Tibial nerve (tissue), 4 donors: ENCODE data around the gene C3. TPM values are rescaled to one million over a fixed set of nuclear protein-coding genes. Genes with fewer than 3 reads are reported as not detected.

ENCODE experiments used
- DNase-seq, 2 donors: peaks; one replicate each; pipeline ENCODE4 v3.0.0-alpha.2; 2019; ENCODE audit warnings: low spot score in 2 of 2
- H3K27ac ChIP-seq, 4 donors: fragments of 200-600 bp; sonication (generic) in 3 of 4; one replicate each; pipeline ENCODE4 v1.5.1; 2017 to 2019; ENCODE audit warnings: mild to moderate bottlenecking in 1 of 4
- H3K27me3 ChIP-seq, 2 donors: fragments of 200-600 bp; sonication (generic) in 1 of 2; one replicate each; pipeline versions ENCODE4 v1.5.1 to v1.6.0; 2017 to 2019
- H3K36me3 ChIP-seq, 3 donors: fragments of 200-600 bp; sonication (generic); one replicate each; pipeline ENCODE4 v1.5.1; 2018 to 2019
- H3K4me1 ChIP-seq, 4 donors: fragments of 200-600 bp; sonication (generic) in 3 of 4; one replicate each; pipeline ENCODE4 v1.5.1; 2017 to 2019
- H3K4me3 ChIP-seq, 4 donors: fragments of 200-600 bp; sonication (generic) in 3 of 4; one replicate each; pipeline ENCODE4 v1.5.1; 2017 to 2019; ENCODE audit warnings: mild to moderate bottlenecking in 1 of 4, moderate library complexity in 1 of 4
- H3K9me3 ChIP-seq, 4 donors: fragments of 200-600 bp; sonication (generic) in 3 of 4; one replicate each; pipeline ENCODE4 v1.5.1; 2017 to 2019
- EP300 ChIP-seq, 2 donors: sonication (generic); formaldehyde crosslinking; IDR thresholded peaks; one replicate each; pipeline ENCODE4 v1.6.1; 2017; ENCODE audit warnings: antibody characterized with exemption in 2 of 2, mild to moderate bottlenecking in 1 of 2
- POLR2A ChIP-seq, 2 donors: fragments of 450-650 bp; IDR thresholded peaks; one replicate each; pipeline ENCODE4 v1.6.1; 2017; ENCODE audit warnings: antibody characterized with exemption in 2 of 2, mild to moderate bottlenecking in 2 of 2, moderate library complexity in 2 of 2
- WGBS, 2 donors: methylation state at CpG; one replicate each; pipeline ENCODE4 v1.1.5; 2018; 5-methylcytosine and 5-hydroxymethylcytosine counted together
- total RNA-seq, 4 donors: library from RNA; depleted of rRNA; stranded (reverse); fragments of >200 nt; gene quantifications; one replicate each; pipeline ENCODE4 v1.1.0, GENCODE V29; 2016
- TF ChIP-seq, protein P1 (sequence below), 5 experiments: fragments of 200-600 bp in 3 of 5; fragments of 450-650 bp in 2 of 5; sonication (generic) in 3 of 5; IDR thresholded peaks; one replicate each; pipeline ENCODE4 v1.5.1; 2016 to 2019; ENCODE audit warnings: antibody characterized with exemption in 5 of 5, mild to moderate bottlenecking in 3 of 5, moderate library complexity in 2 of 5

The C3 gene
- total RNA-seq = 1,000 to 10,000 TPM in 1 of 4 donors, 100 to 1,000 TPM in 3; 256 to 1,128 (median 733) TPM

DNA sequence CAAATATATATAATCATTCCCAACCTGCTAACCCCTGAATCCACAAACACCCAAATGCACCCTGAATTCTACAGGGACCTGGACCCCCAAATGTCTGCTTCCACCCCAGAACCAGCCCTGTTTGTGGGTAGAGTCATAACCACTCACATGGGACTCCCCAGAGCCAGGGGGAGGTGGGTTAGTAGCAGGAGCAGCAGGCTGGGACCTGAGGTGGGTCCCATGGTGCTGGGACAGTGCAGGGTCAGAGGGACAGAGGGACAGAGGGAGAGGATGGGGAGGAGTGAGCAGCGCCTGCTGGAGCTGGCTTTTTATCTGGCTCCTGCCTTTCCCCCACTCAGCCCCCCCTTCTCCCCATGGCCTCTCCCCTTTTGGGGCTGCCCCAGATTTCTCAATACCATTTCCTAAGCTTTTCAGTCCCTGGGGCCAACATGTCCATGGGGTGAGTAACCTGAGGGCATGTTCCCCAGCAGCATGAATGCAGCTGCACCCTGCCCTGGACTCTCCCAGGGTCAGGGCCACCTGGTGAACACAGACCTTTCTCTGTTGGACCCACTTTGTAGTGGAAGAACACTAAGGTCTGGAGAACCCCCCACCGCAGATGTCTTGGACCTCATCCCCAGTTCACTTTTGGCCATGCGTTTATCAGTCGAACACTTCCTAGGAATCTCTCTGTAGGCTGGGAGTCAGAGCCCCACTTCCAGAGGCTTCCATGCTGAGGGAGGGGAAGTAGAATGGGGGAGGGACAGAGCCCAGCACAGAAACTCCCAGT, at the start of gene C3:
Gene C3 (minus strand): TSS at position 282 of the 769 bp plus-strand sequence. CDS start 61 bp downstream, at position 221.
- DNase-seq = peak; percentile 53 to 83
- no peaks in the 10 kb centered on the region for H3K36me3 ChIP-seq
- peak in 1 of 2 donors; percentile 81 for TF ChIP-seq EP300 (IDR thresholded peaks at IDR 0.05)
- TF ChIP-seq, protein P1, sequence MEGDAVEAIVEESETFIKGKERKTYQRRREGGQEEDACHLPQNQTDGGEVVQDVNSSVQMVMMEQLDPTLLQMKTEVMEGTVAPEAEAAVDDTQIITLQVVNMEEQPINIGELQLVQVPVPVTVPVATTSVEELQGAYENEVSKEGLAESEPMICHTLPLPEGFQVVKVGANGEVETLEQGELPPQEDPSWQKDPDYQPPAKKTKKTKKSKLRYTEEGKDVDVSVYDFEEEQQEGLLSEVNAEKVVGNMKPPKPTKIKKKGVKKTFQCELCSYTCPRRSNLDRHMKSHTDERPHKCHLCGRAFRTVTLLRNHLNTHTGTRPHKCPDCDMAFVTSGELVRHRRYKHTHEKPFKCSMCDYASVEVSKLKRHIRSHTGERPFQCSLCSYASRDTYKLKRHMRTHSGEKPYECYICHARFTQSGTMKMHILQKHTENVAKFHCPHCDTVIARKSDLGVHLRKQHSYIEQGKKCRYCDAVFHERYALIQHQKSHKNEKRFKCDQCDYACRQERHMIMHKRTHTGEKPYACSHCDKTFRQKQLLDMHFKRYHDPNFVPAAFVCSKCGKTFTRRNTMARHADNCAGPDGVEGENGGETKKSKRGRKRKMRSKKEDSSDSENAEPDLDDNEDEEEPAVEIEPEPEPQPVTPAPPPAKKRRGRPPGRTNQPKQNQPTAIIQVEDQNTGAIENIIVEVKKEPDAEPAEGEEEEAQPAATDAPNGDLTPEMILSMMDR (IDR thresholded peaks at IDR 0.05) = no peak
- peak in 1 of 2 donors; percentile 32 for TF ChIP-seq POLR2A (IDR thresholded peaks at IDR 0.05)
- no peaks in the 10 kb centered on the region for H3K9me3 ChIP-seq
- peak within 1 kb of the TSS in 3 of 4 donors; percentile 10 to 71 (median 44) for H3K27ac ChIP-seq
- WGBS, 2 donors = 36 to 53% methylated on average over 4 of the region's 4 CpGs
- H3K4me1 ChIP-seq = peaks cover 0 to 51% (median 10%) of the 10 kb centered on the region in 4 donors
- H3K4me3 ChIP-seq = peak within 1 kb of the TSS in 2 of 4 donors; percentile 15 to 46
- H3K27me3 ChIP-seq = no peaks in the 10 kb centered on the region

DNA sequence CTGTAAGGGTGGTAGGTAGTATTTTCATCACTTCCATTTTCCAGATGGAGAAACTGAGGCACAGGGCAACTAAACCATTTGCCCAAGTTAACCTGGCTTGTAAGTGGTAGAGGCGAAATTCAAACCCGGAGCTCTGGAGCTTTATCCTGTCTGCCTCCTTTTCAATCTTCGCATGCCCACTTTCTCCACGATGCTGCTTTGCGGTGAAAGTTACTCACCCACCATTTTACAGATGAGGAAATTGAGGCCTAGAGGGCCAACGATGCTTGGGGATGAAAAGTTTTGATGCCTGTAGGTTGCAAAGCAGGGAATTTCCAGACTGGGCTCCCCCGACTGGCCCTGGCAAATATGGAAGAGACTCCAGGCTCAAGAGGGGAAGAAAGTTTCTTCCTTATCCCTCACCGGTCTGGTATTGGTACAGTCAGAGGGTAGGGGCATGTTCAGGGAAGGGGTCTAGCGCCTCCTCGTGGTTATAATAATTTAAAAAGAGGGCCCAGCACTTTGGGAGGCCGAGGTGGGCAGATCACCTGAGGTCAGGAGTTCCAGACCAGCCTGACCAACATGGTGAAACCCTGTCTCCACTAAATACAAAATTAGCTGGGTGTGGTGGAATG, 48.7 kb upstream of the C3 start:
- 58 to 61% methylated on average over 11 of the region's 11 CpGs for WGBS, 2 donors
- no peaks in the 10 kb centered on the region for H3K36me3 ChIP-seq
- no peak for DNase-seq
- peaks cover 0 to 4% (median 0%) of the 10 kb centered on the region in 4 donors for H3K9me3 ChIP-seq
- TF ChIP-seq, protein P1 (IDR thresholded peaks at IDR 0.05) = peak in 2 of 5 experiments; percentile 18 to 33
- TF ChIP-seq EP300 (IDR thresholded peaks at IDR 0.05) = no peak
- TF ChIP-seq POLR2A (IDR thresholded peaks at IDR 0.05) = no peak
- peaks cover 0 to 12% (median 3%) of the 10 kb centered on the region in 4 donors for H3K4me1 ChIP-seq
- H3K27me3 ChIP-seq = peaks cover 0 to 54% of the 10 kb centered on the region in 2 donors
- H3K4me3 ChIP-seq = no peak overlapping the region
- no peak overlapping the region for H3K27ac ChIP-seq

DNA sequence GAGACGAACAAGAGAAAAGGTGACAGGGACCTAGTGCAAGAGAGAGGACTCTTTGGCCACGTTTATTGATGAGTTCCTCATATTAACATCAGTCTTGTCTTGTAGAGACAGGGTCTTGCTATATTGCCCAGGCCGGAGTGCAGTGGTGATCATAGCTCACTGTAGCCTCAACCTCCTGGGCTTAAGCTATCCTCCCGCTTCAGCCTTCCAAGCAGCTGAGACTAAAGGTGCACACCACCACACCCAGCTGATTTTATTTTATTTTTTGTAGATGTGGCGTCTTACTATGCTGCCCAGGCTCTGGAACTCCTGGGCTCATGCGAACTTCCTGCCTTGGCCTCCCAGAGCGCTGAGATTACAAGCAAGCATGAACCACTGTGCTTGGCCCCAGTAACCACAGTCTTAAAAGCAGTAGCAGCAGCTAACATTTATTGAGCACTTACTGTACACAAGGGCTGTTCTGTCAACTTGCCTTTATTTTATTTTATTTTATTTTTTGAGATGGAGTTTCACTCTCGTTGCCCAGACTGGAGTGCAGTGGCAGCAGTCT, 47.9 kb upstream of the C3 start:
- 59 to 71% methylated on average over 8 of the region's 8 CpGs for WGBS, 2 donors
- H3K4me3 ChIP-seq = peak overlapping the region in 1 of 4 donors; percentile 43
- peak overlapping the region in 1 of 4 donors; percentile 73 for H3K27ac ChIP-seq
- no peak for TF ChIP-seq EP300 (IDR thresholded peaks at IDR 0.05)
- TF ChIP-seq, protein P1 (IDR thresholded peaks at IDR 0.05) = no peak
- TF ChIP-seq POLR2A (IDR thresholded peaks at IDR 0.05) = no peak
- peaks cover 0 to 4% (median 0%) of the 10 kb centered on the region in 4 donors for H3K9me3 ChIP-seq
- H3K27me3 ChIP-seq = peaks cover 0 to 54% of the 10 kb centered on the region in 2 donors
- no peak for DNase-seq
- H3K4me1 ChIP-seq = peaks cover 0 to 12% (median 3%) of the 10 kb centered on the region in 4 donors
- no peaks in the 10 kb centered on the region for H3K36me3 ChIP-seq

DNA sequence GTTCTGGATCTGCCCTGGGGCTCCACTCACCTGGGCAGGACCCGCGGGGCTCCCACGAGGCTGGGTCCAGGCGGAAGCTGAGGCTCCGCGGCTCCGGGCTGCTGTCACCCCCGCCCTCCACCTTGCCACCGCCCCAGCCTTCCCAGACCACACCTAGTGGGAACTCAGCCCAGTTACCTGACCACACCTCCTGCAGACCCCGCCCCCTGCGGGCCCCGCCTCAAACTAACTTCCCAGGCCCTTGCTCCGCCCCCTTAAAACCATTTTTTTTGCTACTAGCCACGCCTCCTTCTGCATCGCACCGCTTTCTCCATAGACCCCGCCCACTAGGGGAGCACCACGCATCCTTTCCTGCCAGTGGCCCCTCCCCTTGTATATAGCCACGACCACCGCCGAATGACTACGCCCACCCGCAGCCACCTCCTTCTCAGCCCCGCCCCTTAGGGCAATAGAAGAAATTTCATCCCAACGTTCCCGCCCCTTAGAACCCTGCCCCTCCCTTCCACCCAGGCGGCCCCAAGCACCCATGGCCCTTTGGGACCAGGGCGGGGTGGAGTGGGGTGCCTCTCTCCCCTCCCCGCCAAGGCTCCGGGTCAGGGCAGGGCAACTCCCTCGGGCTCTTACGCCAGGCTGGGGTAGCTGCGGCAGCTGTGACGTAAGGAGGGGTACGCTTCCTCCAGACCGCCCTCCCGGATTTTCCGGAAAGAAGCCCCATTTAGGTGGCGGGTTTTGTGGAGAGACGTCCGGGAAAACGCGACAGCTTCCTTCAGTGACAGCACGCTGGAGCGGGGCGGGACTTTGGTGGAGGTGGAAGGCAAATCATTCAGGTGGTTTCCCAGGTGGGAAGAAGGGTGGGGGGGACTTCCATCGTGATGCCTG, 47.1 kb upstream of the C3 start, which contains the start of gene SH2D3A:
Gene SH2D3A (minus strand): TSS at position 79 of the 879 bp plus-strand sequence. CDS start 3,687 bp downstream, outside the sequence.
- peaks cover 0 to 54% of the 10 kb centered on the region in 2 donors for H3K27me3 ChIP-seq
- 3% methylated on average over 45 to 47 of the region's 47 CpGs for WGBS, 2 donors
- no peaks in the 10 kb centered on the region for H3K36me3 ChIP-seq
- H3K27ac ChIP-seq = peak within 1 kb of the TSS in 1 of 4 donors; percentile 73
- peak within 1 kb of the TSS in 2 of 4 donors; percentile 39 to 43 for H3K4me3 ChIP-seq
- no peak for DNase-seq
- peaks cover 0 to 4% (median 0%) of the 10 kb centered on the region in 4 donors for H3K9me3 ChIP-seq
- no peak for TF ChIP-seq POLR2A (IDR thresholded peaks at IDR 0.05)
- no peak for TF ChIP-seq EP300 (IDR thresholded peaks at IDR 0.05)
- TF ChIP-seq, protein P1 (IDR thresholded peaks at IDR 0.05) = no peak
- peaks cover 0 to 12% (median 3%) of the 10 kb centered on the region in 4 donors for H3K4me1 ChIP-seq
